HCT116 (cell line): ENCODE measurements around the gene TEF. TPM values are rescaled to one million over a fixed set of nuclear protein-coding genes. Genes with fewer than 3 reads are reported as not detected.

ENCODE experiments used
- ATAC-seq: fragments of 200-7000 bp; cut with Tn5 transposase; 2 replicates; pipeline ENCODE4 v1.9.1; 2020; ENCODE audit warnings: mild to moderate bottlenecking, moderate library complexity
- BruUV-seq: library from RNA; stranded (reverse); fragments of 400-500 nt; replicated peaks from 2 replicates; lab custom pipeline; 2021; lab: Mats Ljungman, UMichigan
- CTCF ChIA-PET: fragments of 300-600 bp; sonication (Branson Sonifier 250); formaldehyde crosslinking; loops from one replicate; lab custom pipeline; 2021; ENCODE audit warnings: antibody characterized with exemption; lab: Charles Lee
- POLR2A ChIA-PET: fragments of 300-600, 350-600 bp; sonication (Branson Sonifier 250); formaldehyde crosslinking; loops from one replicate; lab custom pipeline; 2021; ENCODE audit warnings: antibody characterized with exemption; lab: Charles Lee
- RAD21 ChIA-PET, 2 experiments: fragments of 300-600 bp; sonication (Branson Sonifier 250); formaldehyde crosslinking; loops; one replicate each; lab custom pipeline; 2023; ENCODE audit warnings: low total read pairs in 2 of 2; ENCODE audit not compliant: uncharacterized antibody in 2 of 2, unreplicated experiment in 2 of 2, low non-redundant PET in 1 of 2; lab: Charles Lee
- DNase-seq: peaks from one replicate; pipeline ENCODE4 v3.0.0-alpha.2; 2010; ENCODE audit warnings: low read depth, low spot score
- H2AFZ ChIP-seq: fragments of 200-600 bp; shearing (Covaris generic), sonication (generic); 2 replicates; pipeline ENCODE4 v1.6.1; 2017; ENCODE audit warnings: low read depth, mixed run types, mixed read lengths, antibody characterized with exemption, low read length; ENCODE audit not compliant: poor library complexity, severe bottlenecking
- H3K27ac ChIP-seq: 2 replicates; pipeline ENCODE4 v1.5.1; 2012; ENCODE audit warnings: low read depth, low read length
- H3K27me3 ChIP-seq: fragments of 200-600 bp; sonication (generic); 2 replicates; pipeline ENCODE4 v1.6.1; 2016; ENCODE audit warnings: mixed run types, low read length, mixed read lengths; ENCODE audit not compliant: insufficient read depth
- H3K36me3 ChIP-seq, 2 experiments: fragments of 200-500 bp in 1 of 2; fragments of 200-600 bp in 1 of 2; sonication (Bioruptor generic) in 1 of 2; sonication (generic) in 1 of 2; 2 replicates each; pipeline versions ENCODE4 v1.5.1 to v1.6.1; 2014 to 2016; ENCODE audit warnings: low read length in 2 of 2, inconsistent platforms in 1 of 2, mixed read lengths in 1 of 2, mixed run types in 1 of 2; ENCODE audit not compliant: insufficient read depth in 2 of 2, control insufficient read depth in 1 of 2
- H3K4me1 ChIP-seq, 2 experiments: fragments of 200-600 bp in 1 of 2; sonication (generic) in 1 of 2; 2 replicates each; pipeline versions ENCODE4 v1.5.1 to v1.6.1; 2012 to 2017; ENCODE audit warnings: low read length in 2 of 2, inconsistent platforms in 1 of 2, mild to moderate bottlenecking in 1 of 2, mixed read lengths in 1 of 2, mixed run types in 1 of 2, moderate library complexity in 1 of 2; ENCODE audit not compliant: insufficient read depth in 2 of 2, control insufficient read depth in 1 of 2
- H3K4me2 ChIP-seq: fragments of 200-600 bp; sonication (generic); 2 replicates; pipeline ENCODE4 v1.6.1; 2017; ENCODE audit warnings: mixed run types, low read length, mixed read lengths
- H3K4me3 ChIP-seq, 2 experiments: fragments of 200-600 bp in 1 of 2; sonication (generic) in 1 of 2; replicated peaks in 1 of 2; 2 replicates each; pipeline ENCODE4 v1.5.1; 2011 to 2016; ENCODE audit warnings: low read length in 2 of 2, control low read depth in 1 of 2, low read depth in 1 of 2, mild to moderate bottlenecking in 1 of 2, mixed read lengths in 1 of 2, mixed run types in 1 of 2
- H3K79me2 ChIP-seq: fragments of 200-600 bp; sonication (generic); 2 replicates; pipeline ENCODE4 v1.6.1; 2017; ENCODE audit warnings: mild to moderate bottlenecking, mixed run types, low read length, moderate library complexity, mixed read lengths; ENCODE audit not compliant: insufficient read depth
- H3K9ac ChIP-seq: fragments of 200-600 bp; sonication (generic); 2 replicates; pipeline ENCODE4 v1.6.1; 2016; ENCODE audit warnings: low read length, mixed read lengths
- H3K9me2 ChIP-seq: fragments of 200-600 bp; sonication (generic), shearing (Covaris generic); 2 replicates; pipeline ENCODE4 v1.6.1; 2017; ENCODE audit warnings: mixed run types, mild to moderate bottlenecking, moderate library complexity; ENCODE audit not compliant: insufficient read depth
- H3K9me3 ChIP-seq, 2 experiments: fragments of 200-500 bp in 1 of 2; fragments of 200-600 bp in 1 of 2; sonication (Bioruptor generic) in 1 of 2; sonication (generic) in 1 of 2; 2 replicates each; pipeline ENCODE4 v1.6.1; 2014 to 2017; ENCODE audit warnings: low read length in 2 of 2, mixed read lengths in 2 of 2, inconsistent platforms in 1 of 2, low read depth in 1 of 2, mild to moderate bottlenecking in 1 of 2, mixed run types in 1 of 2, moderate library complexity in 1 of 2; ENCODE audit not compliant: control insufficient read depth in 1 of 2, insufficient read depth in 1 of 2
- H4K20me1 ChIP-seq: fragments of 200-600 bp; sonication (generic), shearing (Covaris generic); 2 replicates; pipeline ENCODE4 v1.6.1; 2017; ENCODE audit warnings: mixed run types, mild to moderate bottlenecking, moderate library complexity; ENCODE audit not compliant: insufficient read depth
- ATF3 ChIP-seq: IDR thresholded peaks from 2 replicates; pipeline ENCODE4 v1.6.1; 2012
- CBX3 ChIP-seq: IDR thresholded peaks from 2 replicates; pipeline ENCODE4 v1.6.1; 2012; ENCODE audit warnings: low read depth
- CEBPB ChIP-seq: IDR thresholded peaks from 2 replicates; pipeline ENCODE4 v1.6.1; 2012; ENCODE audit warnings: low read depth
- ELF1 ChIP-seq: IDR thresholded peaks from 2 replicates; pipeline ENCODE4 v1.6.1; 2012; ENCODE audit warnings: low read depth, borderline replicate concordance
- FOSL1 ChIP-seq: IDR thresholded peaks from 2 replicates; pipeline ENCODE4 v1.6.1; 2012; ENCODE audit warnings: low read depth
- JUND ChIP-seq: IDR thresholded peaks from 2 replicates; pipeline ENCODE4 v1.6.1; 2012
- MAX ChIP-seq: IDR thresholded peaks from 2 replicates; pipeline ENCODE4 v1.6.1; 2012
- POLR2AphosphoS5 ChIP-seq: IDR thresholded peaks from 2 replicates; pipeline ENCODE4 v1.6.1; 2011; ENCODE audit warnings: mild to moderate bottlenecking, low read depth, low read length, moderate library complexity
- RAD21 ChIP-seq: IDR thresholded peaks from 2 replicates; pipeline ENCODE4 v1.6.1; 2012; ENCODE audit warnings: low read depth, mild to moderate bottlenecking
- SIN3A ChIP-seq: IDR thresholded peaks from 2 replicates; pipeline ENCODE4 v1.6.1; 2012; ENCODE audit warnings: low read depth
- SRF ChIP-seq: IDR thresholded peaks from 2 replicates; pipeline ENCODE4 v1.6.1; 2012; ENCODE audit warnings: low read depth
- TCF7L2 ChIP-seq: IDR thresholded peaks from 2 replicates; pipeline ENCODE4 v1.7.0; 2011; ENCODE audit warnings: borderline replicate concordance, inconsistent platforms; ENCODE audit not compliant: insufficient read depth, insufficient read length; ENCODE audit errors: extremely low read depth
- YY1 ChIP-seq: IDR thresholded peaks from 2 replicates; pipeline ENCODE4 v1.6.1; 2011; ENCODE audit warnings: low read length, low read depth, moderate library complexity, mild to moderate bottlenecking; ENCODE audit not compliant: insufficient replicate concordance; ENCODE audit errors: extremely low read depth
- ZBTB33 ChIP-seq: IDR thresholded peaks from 2 replicates; pipeline ENCODE4 v1.6.1; 2011; ENCODE audit warnings: mild to moderate bottlenecking, low read length, moderate library complexity; ENCODE audit not compliant: insufficient replicate concordance; ENCODE audit errors: extremely low read depth
- ZFX ChIP-seq: fragments of 450-650 bp; IDR thresholded peaks from 2 replicates; pipeline ENCODE4 v1.6.1; 2017
- ZNF274 ChIP-seq: fragments of 200-500 bp; sonication (Bioruptor generic); IDR thresholded peaks from 2 replicates; pipeline ENCODE4 v1.6.1; 2014; ENCODE audit warnings: mild to moderate bottlenecking, low read depth, low read length, inconsistent platforms
- intact Hi-C: fragments of 100-400 bp; cut with micrococcal nuclease; formaldehyde crosslinking; loops from 2 replicates; pipeline ENCODE4 v1.10.0; 2022
- total RNA-seq: library from RNA; stranded (reverse); gene quantifications from one replicate; pipeline ENCODE4 v1.2.1, GENCODE V29; 2021; ENCODE audit not compliant: unreplicated experiment

The TEF gene
- total RNA-seq, 1 experiment from 2014 or later = 16.5 TPM

- Histone ChIP-seq H3K4me1 (peaks cover 0 to 16% of the 10 kb centered on the region in 2 experiments; a peak in 2 of 4 replicates), H4K20me1 (no peaks in the 10 kb centered on the region), H3K27ac (no peak overlapping the region), H2AFZ (no peak overlapping the region), H3K36me3 (peaks cover 0 to 12% of the 10 kb centered on the region in 2 experiments; a peak in 2 of 4 replicates), H3K9me3 (no peaks in the 10 kb centered on the region), H3K4me3 (no peak overlapping the region), H3K27me3 (no peaks in the 10 kb centered on the region), H3K79me2 (no peaks in the 10 kb centered on the region), H3K9ac (no peak overlapping the region)
- CTCF ChIA-PET = no interaction called here
- POLR2A ChIA-PET = no interaction called here
- DNase-seq = no peak
- RAD21 ChIA-PET = no interaction called here
- ATAC-seq = no peak
- no TSS peak for BruUV-seq
- intact Hi-C loops = no loop called here
- TF ChIP-seq RAD21 (no peak), SRF (no peak), ZFX (no peak), JUND (no peak), ZBTB33 (no peak), POLR2AphosphoS5 (no peak), FOSL1 (no peak)
- TF ChIP-seq, all 23 proteins: peak for 0
- H3K9me2 ChIP-seq = no peaks in the 10 kb centered on the region
- H3K4me2 ChIP-seq = no peak overlapping the region
Observed at GRCh38 chr22:41355895-41356294, 25.8 kb upstream of the TEF start.

- Histone ChIP-seq H3K9me2 (no peaks in the 10 kb centered on the region), H3K4me1 (peaks cover 0 to 11% of the 10 kb centered on the region in 2 experiments; a peak in 2 of 4 replicates), H3K79me2 (no peaks in the 10 kb centered on the region), H3K4me2 (no peak overlapping the region), H3K9me3 (no peaks in the 10 kb centered on the region), H3K36me3 (peaks cover 0 to 12% of the 10 kb centered on the region in 2 experiments; a peak in 2 of 4 replicates), H3K27me3 (no peaks in the 10 kb centered on the region), H2AFZ (no peak overlapping the region), H4K20me1 (no peaks in the 10 kb centered on the region), H3K27ac (no peak overlapping the region), H3K9ac (no peak overlapping the region), H3K4me3 (no peak overlapping the region)
- POLR2A ChIA-PET = no interaction called here
- ATAC-seq = no peak
- no peak for DNase-seq
- RAD21 ChIA-PET = no interaction called here
- intact Hi-C loops = no loop called here
- CTCF ChIA-PET = no interaction called here
- BruUV-seq = no TSS peak
- TF ChIP-seq SRF (no peak), SIN3A (no peak), ELF1 (no peak), CEBPB (no peak), ATF3 (no peak), YY1 (no peak), FOSL1 (no peak), MAX (no peak), ZBTB33 (no peak), TCF7L2 (no peak), CBX3 (no peak), ZNF274 (no peak)
Observed at GRCh38 chr22:41356430-41357028, 25.2 kb upstream of the TEF start.
